ENCODE measurements around the gene PRDX5.

Gene PRDX5

DNA sequence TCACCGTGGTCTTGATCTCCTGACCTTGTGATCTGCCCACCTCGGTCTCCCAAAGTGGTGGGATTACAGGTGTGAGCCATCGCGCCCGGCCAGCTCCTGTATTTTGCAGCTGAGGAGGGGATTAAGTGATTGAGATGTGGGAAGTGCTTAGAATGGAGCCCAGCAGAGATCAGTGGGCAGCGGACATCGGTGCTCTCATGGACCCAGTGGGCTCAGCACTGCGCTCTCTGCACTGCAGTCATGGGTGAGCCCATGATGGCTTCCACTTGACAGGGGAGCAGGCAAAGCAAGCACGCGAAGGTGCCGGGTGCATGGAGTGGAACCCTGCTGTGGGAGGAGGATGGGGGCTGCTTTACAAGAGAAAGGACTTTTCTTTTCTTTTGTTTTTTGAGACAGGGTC is 13.0 kb downstream of the PRDX5 start:
- H3K4me1 ChIP-seq = peaks cover 0 to 30% (median 22%) of the 10 kb centered on the region in 4 donors
- H3K9me3 ChIP-seq = no peaks in the 10 kb centered on the region
- no peaks in the 10 kb centered on the region for H3K36me3 ChIP-seq
- H3K4me3 ChIP-seq = no peak overlapping the region
- TF ChIP-seq CTCF (IDR thresholded peaks at IDR 0.05) = no peak
- intact Hi-C loops (cut with DNase I; ENCODE audit: low total_unique reads) = no loop called here
- H3K27me3 ChIP-seq = no peaks in the 10 kb centered on the region
- no peak overlapping the region for H3K27ac ChIP-seq
- no peak for DNase-seq

DNA sequence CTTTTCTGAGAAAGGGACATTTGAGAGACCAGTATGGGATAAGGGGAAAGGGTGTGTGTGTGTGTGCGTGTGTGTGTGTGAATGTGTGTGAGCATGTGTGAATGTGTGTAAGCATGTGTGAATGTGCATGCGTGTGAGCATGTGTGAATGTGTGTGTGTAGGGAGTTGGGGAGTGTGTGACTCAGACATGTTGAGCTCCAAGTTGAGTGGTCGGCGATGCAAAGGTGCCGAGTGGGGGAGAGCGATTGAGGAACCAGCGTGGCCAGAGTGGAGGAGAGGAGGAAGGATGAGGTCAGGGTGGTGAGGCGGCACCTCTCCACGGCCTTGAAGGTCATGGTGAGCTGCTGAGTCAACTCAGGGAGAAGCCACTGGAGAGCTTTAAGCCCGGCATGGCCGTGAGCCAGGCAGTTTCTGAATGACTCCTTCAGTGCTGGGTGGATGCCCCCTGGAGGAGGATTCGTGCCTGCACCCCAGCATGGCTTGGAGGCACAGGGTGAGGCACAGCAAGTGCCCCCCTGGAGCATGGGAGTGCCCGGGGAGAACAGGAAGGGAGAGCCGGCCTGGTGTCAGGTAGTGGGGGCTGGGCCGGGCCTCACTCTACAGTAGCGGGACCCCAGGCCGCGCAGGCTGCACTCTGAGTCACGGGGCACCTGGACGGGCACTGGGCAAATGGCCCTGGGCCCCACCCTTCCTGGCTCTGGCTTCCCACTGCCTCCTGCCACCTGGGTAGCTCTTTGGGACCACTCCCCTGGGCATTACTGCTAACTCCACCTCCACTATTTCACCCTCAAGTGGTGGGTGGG is 13.8 kb downstream of the PRDX5 start:
- peaks cover 0 to 30% (median 22%) of the 10 kb centered on the region in 4 donors for H3K4me1 ChIP-seq

DNA sequence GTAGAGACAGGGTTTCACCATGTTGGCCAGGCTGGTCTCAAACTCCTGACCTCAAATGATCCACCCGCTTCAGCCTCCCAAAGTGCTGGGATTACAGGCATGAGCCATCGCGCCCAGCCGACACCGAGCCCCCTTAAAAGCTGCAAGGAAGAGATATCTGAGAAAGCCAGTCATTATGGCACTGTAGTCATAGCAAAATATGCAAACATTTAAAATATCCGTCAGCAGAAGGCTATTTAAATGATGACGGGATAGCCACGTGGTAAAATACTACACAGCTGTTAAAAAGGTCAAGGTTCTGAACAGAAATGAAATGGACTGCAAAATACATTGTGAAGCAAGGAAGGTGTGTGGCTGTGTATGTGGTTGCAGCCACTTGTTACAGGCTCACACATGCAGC is 15.6 kb downstream of the PRDX5 start:
- H3K27me3 ChIP-seq = no peaks in the 10 kb centered on the region
- H3K4me3 ChIP-seq = no peak overlapping the region
- DNase-seq = no peak
- intact Hi-C loops (cut with DNase I; ENCODE audit: low total_unique reads) = no loop called here
- no peaks in the 10 kb centered on the region for H3K36me3 ChIP-seq
- H3K27ac ChIP-seq = no peak overlapping the region
- no peak for TF ChIP-seq CTCF (IDR thresholded peaks at IDR 0.05)
- H3K9me3 ChIP-seq = no peaks in the 10 kb centered on the region
- H3K4me1 ChIP-seq = peaks cover 0 to 30% (median 22%) of the 10 kb centered on the region in 4 donors

More for the DNA sequence above, 13.8 kb downstream of the PRDX5 start:
- Histone ChIP-seq H3K27ac (no peak overlapping the region), H3K4me3 (no peak overlapping the region), H3K27me3 (no peaks in the 10 kb centered on the region), H3K36me3 (no peaks in the 10 kb centered on the region), H3K9me3 (no peaks in the 10 kb centered on the region)
- TF ChIP-seq CTCF (IDR thresholded peaks at IDR 0.05) = no peak
- intact Hi-C loops (cut with DNase I; ENCODE audit: low total_unique reads) = no loop called here
- peak in 1 of 2 donors; percentile 55 for DNase-seq

DNA sequence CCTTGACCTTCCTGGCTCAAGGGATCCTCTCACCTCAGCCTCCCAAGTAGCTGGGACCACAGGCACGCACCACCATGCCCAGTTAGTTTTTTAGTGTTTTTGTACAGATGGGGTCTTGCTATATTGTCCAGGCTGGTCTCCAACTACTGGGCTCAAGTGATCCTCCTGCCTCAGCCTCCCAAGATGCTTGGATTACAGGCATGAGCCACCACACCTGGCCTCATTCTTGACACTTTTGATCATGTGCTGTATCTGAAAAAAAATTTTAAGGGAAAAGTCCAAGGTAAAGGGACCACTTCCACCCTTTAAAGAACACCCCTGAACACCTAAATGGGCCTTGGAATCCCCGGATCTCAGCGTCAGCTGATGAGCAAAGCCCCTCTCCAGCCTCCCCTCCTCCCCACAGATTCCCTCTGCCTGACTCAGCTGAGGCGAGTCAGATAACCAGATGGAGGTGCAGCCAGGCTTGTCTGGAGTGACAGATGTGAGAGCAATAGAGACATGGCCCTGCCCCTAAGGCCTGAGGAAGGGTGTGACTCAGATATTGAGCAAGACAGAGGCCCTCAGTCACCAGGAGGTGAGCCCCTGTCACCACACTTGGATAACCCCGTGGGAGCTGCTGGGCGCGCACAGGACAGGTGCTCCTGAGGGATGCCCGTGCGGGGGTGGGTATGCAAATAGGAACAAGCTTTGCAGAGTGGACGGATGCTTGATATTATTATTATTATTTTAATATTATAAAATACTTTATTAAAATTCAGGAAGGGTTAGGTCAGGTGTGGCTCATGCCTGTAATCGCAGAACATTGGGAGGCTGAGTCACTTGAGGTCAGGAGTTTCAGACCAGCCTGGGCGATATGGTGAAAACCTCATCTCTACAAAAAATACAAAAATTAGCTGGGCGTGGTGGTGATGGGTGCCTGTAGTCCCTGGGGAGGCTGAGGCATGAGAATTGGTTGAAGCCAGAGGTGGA is 17.1 kb downstream of the PRDX5 start:
- H3K36me3 ChIP-seq = no peaks in the 10 kb centered on the region
- no peak overlapping the region for H3K27ac ChIP-seq
- TF ChIP-seq CTCF (IDR thresholded peaks at IDR 0.05) = no peak
- DNase-seq = peak in 1 of 2 donors; percentile 62
- intact Hi-C loops (cut with DNase I; ENCODE audit: low total_unique reads) = no loop called here
- H3K9me3 ChIP-seq = no peaks in the 10 kb centered on the region
- no peak overlapping the region for H3K4me3 ChIP-seq
- H3K4me1 ChIP-seq = peaks cover 0 to 17% (median 7%) of the 10 kb centered on the region in 4 donors
- no peaks in the 10 kb centered on the region for H3K27me3 ChIP-seq

DNA sequence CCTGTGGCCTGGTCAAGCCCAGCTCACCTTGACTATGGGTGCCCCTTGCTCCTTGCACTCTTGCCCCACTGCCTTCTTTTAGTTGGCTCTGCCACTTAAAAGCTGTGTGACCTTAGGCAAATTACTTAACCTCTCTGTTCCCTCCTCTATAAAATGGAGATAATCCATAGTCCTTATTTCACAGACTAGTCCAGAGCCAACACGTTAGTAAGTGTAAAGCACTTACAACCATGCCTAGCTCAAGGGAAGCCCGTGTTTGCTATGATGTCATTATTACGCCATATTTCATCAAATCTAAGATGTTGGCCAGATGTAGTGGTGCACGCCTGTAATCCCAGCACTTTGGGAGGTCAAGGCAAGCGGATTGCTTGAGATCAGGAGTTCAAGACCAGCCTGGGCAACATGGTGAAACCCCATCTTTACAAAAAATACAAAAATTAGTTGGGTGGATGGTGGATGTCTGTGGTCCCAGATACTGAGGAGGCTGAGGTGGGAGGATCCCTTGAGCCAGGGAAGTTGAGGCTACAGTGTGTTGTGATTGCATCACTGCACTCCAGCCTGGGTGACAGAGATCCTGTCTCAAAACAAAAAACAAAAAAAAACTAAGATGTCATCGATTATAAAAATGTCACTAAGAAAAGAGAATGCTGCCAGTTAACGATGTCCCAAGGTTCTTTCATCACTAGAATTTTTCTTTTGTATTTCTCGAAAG is 19.8 kb downstream of the PRDX5 start:
- H3K27ac ChIP-seq = no peak overlapping the region
- no peak overlapping the region for H3K4me3 ChIP-seq
- no peaks in the 10 kb centered on the region for H3K27me3 ChIP-seq
- peaks cover 0 to 11% (median 9%) of the 10 kb centered on the region in 4 donors for H3K4me1 ChIP-seq
- H3K9me3 ChIP-seq = no peaks in the 10 kb centered on the region
- DNase-seq = no peak
- H3K36me3 ChIP-seq = no peaks in the 10 kb centered on the region
- no peak for TF ChIP-seq CTCF (IDR thresholded peaks at IDR 0.05)
- intact Hi-C loops (cut with DNase I; ENCODE audit: low total_unique reads) = no loop called here

Data from tibial artery (tissue), 4 donors.